ENCODE data around the gene PKNOX2.

The PKNOX2 gene

GRCh38 chr11:125407046-125407445 is 242.5 kb downstream of the PKNOX2 start:
- DNase-seq (ENCODE audit: insufficient read length, low spot score) = no peak
- no peak for TF ChIP-seq CTCF (IDR thresholded peaks at IDR 0.05; ENCODE audit: insufficient read depth, missing control alignments)
- no peak for FAIRE-seq

GRCh38 chr11:125408311-125408711 is 243.8 kb downstream of the PKNOX2 start:
- TF ChIP-seq CTCF (IDR thresholded peaks at IDR 0.05; ENCODE audit: insufficient read depth, missing control alignments) = no peak
- DNase-seq (ENCODE audit: insufficient read length, low spot score) (no peak), FAIRE-seq (no peak)

- no peak for TF ChIP-seq CTCF (IDR thresholded peaks at IDR 0.05; ENCODE audit: insufficient read depth, missing control alignments)
- FAIRE-seq (no peak), DNase-seq (ENCODE audit: insufficient read length, low spot score) (no peak)
Measured at GRCh38 chr11:125410091-125410490, 245.5 kb downstream of the PKNOX2 start.

GRCh38 chr11:125412177-125412496 is 247.6 kb downstream of the PKNOX2 start:
- TF ChIP-seq CTCF (IDR thresholded peaks at IDR 0.05; ENCODE audit: insufficient read depth, missing control alignments) = no peak
- no peak for DNase-seq (ENCODE audit: insufficient read length, low spot score)
- FAIRE-seq = no peak

GRCh38 chr11:125412509-125412908 is 248.0 kb downstream of the PKNOX2 start:
- DNase-seq (ENCODE audit: insufficient read length, low spot score) (no peak), FAIRE-seq (no peak)
- no peak for TF ChIP-seq CTCF (IDR thresholded peaks at IDR 0.05; ENCODE audit: insufficient read depth, missing control alignments)

GRCh38 chr11:125413226-125413625 is 248.7 kb downstream of the PKNOX2 start:
- FAIRE-seq = no peak
- DNase-seq (ENCODE audit: insufficient read length, low spot score) = no peak
- TF ChIP-seq CTCF (IDR thresholded peaks at IDR 0.05; ENCODE audit: insufficient read depth, missing control alignments) = no peak

- FAIRE-seq = no peak
- no peak for DNase-seq (ENCODE audit: insufficient read length, low spot score)
- no peak for TF ChIP-seq CTCF (IDR thresholded peaks at IDR 0.05; ENCODE audit: insufficient read depth, missing control alignments)
Measured at GRCh38 chr11:125414121-125414520, 249.6 kb downstream of the PKNOX2 start.

All from D721Med (cell line).